ENCODE data around the gene PAQR7.

PAQR7 gene

GRCh38 chr1:25814549-25815087 lies 60.9 kb downstream of the PAQR7 start:
- DNase-seq = no peak

- DNase-seq = no peak
These were observed 61.6 kb downstream of the PAQR7 start for GRCh38 chr1:25813734-25814471.

- no peak for DNase-seq
These were observed 62.3 kb downstream of the PAQR7 start for GRCh38 chr1:25813071-25813733.
